K562 (cell line): ENCODE measurements around the gene RPL3. TPM values are rescaled to one million over a fixed set of nuclear protein-coding genes. Genes with fewer than 3 reads are reported as not detected.
A peak's percentile ranks its signal among the peaks of the same experiment; 100 is the strongest.

ENCODE experiments used
- BCLAF1 ChIP-seq, 2 experiments: fragments of 450-650 bp in 1 of 2; IDR thresholded peaks; 2 replicates each; pipeline ENCODE4 v1.6.1; 2011 to 2017; ENCODE audit warnings: low read depth in 2 of 2, antibody characterized with exemption in 1 of 2, borderline replicate concordance in 1 of 2, low read length in 1 of 2, mild to moderate bottlenecking in 1 of 2, mixed read lengths in 1 of 2; ENCODE audit not compliant: control insufficient read depth in 1 of 2
- CREB1 ChIP-seq, 2 experiments: sonication (generic) in 1 of 2; formaldehyde crosslinking in 1 of 2; IDR thresholded peaks; 2 replicates each; pipeline versions ENCODE4 v1.6.1 to v1.8.0; 2012 to 2022; ENCODE audit warnings: inconsistent platforms in 1 of 2, mild to moderate bottlenecking in 1 of 2, missing genetic modification reagents in 1 of 2, moderate library complexity in 1 of 2
- ELF4 ChIP-seq: fragments of 450-650 bp; formaldehyde crosslinking; IDR thresholded peaks from 2 replicates; pipeline ENCODE4 v1.4.0; 2022; ENCODE audit warnings: missing genetic modification characterization
- ESRRA ChIP-seq: fragments of 450-650 bp; IDR thresholded peaks from 2 replicates; pipeline ENCODE4 v1.6.1; 2014; ENCODE audit warnings: low read depth, mild to moderate bottlenecking, moderate library complexity, borderline replicate concordance
- GABPA ChIP-seq: fragments of 200-800 bp; sonication (Bioruptor generic); conservative IDR thresholded peaks from 2 replicates; pipeline ENCODE4 v1.6.1; 2016; ENCODE audit warnings: low read depth, missing genetic modification characterization, missing compliant biosample characterization
- GABPB1 ChIP-seq: sonication (generic); formaldehyde crosslinking; IDR thresholded peaks from 2 replicates; pipeline ENCODE4 v1.8.0; 2022; ENCODE audit warnings: mild to moderate bottlenecking, missing genetic modification reagents
- JUNB ChIP-seq: fragments of 450-650 bp; formaldehyde crosslinking; conservative IDR thresholded peaks from 2 replicates; pipeline ENCODE4 v1.4.0; 2020; ENCODE audit warnings: mild to moderate bottlenecking
- POLR2G ChIP-seq: fragments of 200-400 bp; formaldehyde crosslinking; IDR thresholded peaks from 2 replicates; pipeline ENCODE4 v1.6.1; 2017; ENCODE audit warnings: low read depth, mild to moderate bottlenecking, antibody characterized with exemption, low read length, moderate library complexity
- TAL1 ChIP-seq: fragments of 450-650 bp; IDR thresholded peaks from 2 replicates; pipeline ENCODE4 v1.6.1; 2016; ENCODE audit warnings: mild to moderate bottlenecking
- TARDBP ChIP-seq: fragments of 450-650 bp; IDR thresholded peaks from 2 replicates; pipeline ENCODE4 v1.6.1; 2016
- TSHZ1 ChIP-seq: fragments of 250-450 bp; sonication (Bioruptor Pico); IDR thresholded peaks from 2 replicates; pipeline ENCODE4 v1.4.0; 2020; ENCODE audit warnings: mild to moderate bottlenecking, moderate library complexity
- ZNF23 ChIP-seq: fragments of 250-450 bp; sonication (Bioruptor Pico); IDR thresholded peaks from 2 replicates; pipeline ENCODE4 v1.4.0; 2020; ENCODE audit warnings: mild to moderate bottlenecking
- ZNF655 ChIP-seq: fragments of 250-450 bp; sonication (Bioruptor Pico); IDR thresholded peaks from 2 replicates; pipeline ENCODE4 v1.5.0; 2021
- polyA plus RNA-seq, 8 experiments: library from polyadenylated mRNA; depleted of rRNA in 4 of 8; stranded (reverse) in 5 of 8; unstranded in 3 of 8; fragments of >200 nt; fragmentation: Nextera tagmentation in 2 of 8; fragmentation: Illumina TruSeq in 1 of 8; extraction: Ambion mirVana in 2 of 8; extraction: Trizol in 1 of 8; gene quantifications; 2 replicates each; pipeline versions ENCODE4 v1.2.1 to v1.2.3, GENCODE V29; 2011 to 2014; ENCODE audit warnings: inconsistent platforms in 1 of 8, missing spikeins in 1 of 8
- total RNA-seq, 7 experiments: library from RNA; depleted of rRNA in 6 of 7; stranded (reverse); fragments of >200 nt in 6 of 7; fragmentation: Illumina TruSeq in 2 of 7; extraction: Trizol in 2 of 7; gene quantifications; 2 replicates each; pipeline versions ENCODE4 v1.2.1 to v1.2.3, GENCODE V29; 2011 to 2021; ENCODE audit warnings: low replicate concordance in 1 of 7
- TF ChIP-seq, protein P1 (sequence below): sonication (generic); formaldehyde crosslinking; IDR thresholded peaks from 2 replicates; pipeline ENCODE4 v1.8.0; 2022; ENCODE audit warnings: mild to moderate bottlenecking, missing genetic modification reagents
- TF ChIP-seq, protein P2 (sequence below), 2 experiments: IDR thresholded peaks; 2 replicates each; pipeline ENCODE4 v1.6.1; 2011; ENCODE audit warnings: borderline replicate concordance in 1 of 2, control low read depth in 1 of 2, low read depth in 1 of 2, low read length in 1 of 2, mild to moderate bottlenecking in 1 of 2, mixed read lengths in 1 of 2, moderate library complexity in 1 of 2; ENCODE audit not compliant: insufficient read depth in 1 of 2, insufficient read length in 1 of 2, poor library complexity in 1 of 2, severe bottlenecking in 1 of 2; ENCODE audit errors: extremely low read depth in 1 of 2

Gene RPL3
- total and polyA plus RNA-seq, 9 of the 15 experiments (the other 6 are each of a cell fraction or from before 2014, with no cell fraction given): 1,624 to 4,066 (median 2,565) TPM

- peak in 1 of 2 experiments; percentile 17; a peak in 1 of 4 replicates for TF ChIP-seq BCLAF1 (IDR thresholded peaks at IDR 0.05; ENCODE audit: borderline replicate concordance in 1 of 2, control insufficient read depth in 1 of 2, low read depth in 2 of 2, low read length in 1 of 2)
- no peak for TF ChIP-seq TAL1
- TF ChIP-seq, protein P1, sequence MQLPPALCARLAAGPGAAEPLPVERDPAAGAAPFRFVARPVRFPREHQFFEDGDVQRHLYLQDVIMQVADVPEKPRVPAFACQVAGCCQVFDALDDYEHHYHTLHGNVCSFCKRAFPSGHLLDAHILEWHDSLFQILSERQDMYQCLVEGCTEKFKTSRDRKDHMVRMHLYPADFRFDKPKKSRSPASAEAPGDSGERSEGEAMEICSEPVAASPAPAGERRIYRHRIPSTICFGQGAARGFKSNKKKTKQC (CRISPR knock-in tag): peak; percentile 45
- no peak for TF ChIP-seq ZNF23 (CRISPR knock-in tag)
- TF ChIP-seq, protein P2, sequence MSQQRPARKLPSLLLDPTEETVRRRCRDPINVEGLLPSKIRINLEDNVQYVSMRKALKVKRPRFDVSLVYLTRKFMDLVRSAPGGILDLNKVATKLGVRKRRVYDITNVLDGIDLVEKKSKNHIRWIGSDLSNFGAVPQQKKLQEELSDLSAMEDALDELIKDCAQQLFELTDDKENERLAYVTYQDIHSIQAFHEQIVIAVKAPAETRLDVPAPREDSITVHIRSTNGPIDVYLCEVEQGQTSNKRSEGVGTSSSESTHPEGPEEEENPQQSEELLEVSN (IDR thresholded peaks at IDR 0.05; ENCODE audit: borderline replicate concordance in 1 of 2, extremely low read depth in 1 of 2, insufficient read depth in 1 of 2, insufficient read length in 1 of 2, low read depth in 1 of 2, low read length in 1 of 2, poor library complexity in 1 of 2, severe bottlenecking in 1 of 2): peak; percentile 31 to 55
- peak; percentile 91 for TF ChIP-seq GABPB1 (CRISPR knock-in tag)
- TF ChIP-seq TSHZ1 (CRISPR knock-in tag): no peak
- TF ChIP-seq JUNB: no peak
- peak; percentile 91 for TF ChIP-seq GABPA (tag)
- peak; percentile 100 for TF ChIP-seq POLR2G
- TF ChIP-seq TARDBP: no peak
- TF ChIP-seq ELF4: no peak
- TF ChIP-seq ESRRA: 0 out of 2 replicates have a peak, but pooled peaks have one; percentile 19
- TF ChIP-seq ZNF655 (CRISPR knock-in tag): no peak
- peak; percentile 60 for TF ChIP-seq CREB1 (IDR thresholded peaks at IDR 0.05)
- TF ChIP-seq CREB1 (CRISPR knock-in tag; IDR thresholded peaks at IDR 0.05): peak; percentile 85
Measured at GRCh38 chr22:39319284-39320022, at the start of gene RPL3 (continued).
